Ureter (tissue), 1 donor: ENCODE measurements around the gene TTC27. TPM values are rescaled to one million over a fixed set of nuclear protein-coding genes. Genes with fewer than 3 reads are reported as not detected.

Experiments
- DNase-seq: peaks from one replicate; pipeline ENCODE4 v3.0.0-alpha.2; 2020; ENCODE audit warnings: low spot score
- total RNA-seq: library from RNA; stranded (reverse); gene quantifications from one replicate; pipeline ENCODE4 v1.2.4, GENCODE V29; 2023
- donor health status: DM: yes; HTN: yes; CAD: no.

The TTC27 gene
- total RNA-seq, 1 donor from 2014 or later: 29.4 TPM

GRCh38 chr2:32755666-32756065, 127.8 kb downstream of the TTC27 start:
- no peak for DNase-seq

GRCh38 chr2:32756074-32756727, 128.4 kb downstream of the TTC27 start:
- no peak for DNase-seq

GRCh38 chr2:32758232-32758631, 130.4 kb downstream of the TTC27 start:
- DNase-seq: no peak

- no peak for DNase-seq
Measured at GRCh38 chr2:32760628-32761027, 132.8 kb downstream of the TTC27 start.

- DNase-seq: no peak
Measured at GRCh38 chr2:32768387-32769174, 140.7 kb downstream of the TTC27 start.

- DNase-seq: no peak
Measured at GRCh38 chr2:32770360-32770759, 142.5 kb downstream of the TTC27 start.

- no peak for DNase-seq
Measured at GRCh38 chr2:32772638-32773447, 145.0 kb downstream of the TTC27 start.

GRCh38 chr2:32773448-32773808, 145.6 kb downstream of the TTC27 start:
- no peak for DNase-seq

- no peak for DNase-seq
Measured at GRCh38 chr2:32775954-32776353, 148.1 kb downstream of the TTC27 start.

- DNase-seq: no peak
Measured at GRCh38 chr2:32777714-32778113, 149.9 kb downstream of the TTC27 start.

GRCh38 chr2:32780961-32781360, 153.1 kb downstream of the TTC27 start:
- no peak for DNase-seq

- no peak for DNase-seq
Measured at GRCh38 chr2:32783469-32783868, 155.6 kb downstream of the TTC27 start.

- DNase-seq: no peak
Measured at GRCh38 chr2:32783933-32784332, 156.1 kb downstream of the TTC27 start.

GRCh38 chr2:32787207-32787606, 159.4 kb downstream of the TTC27 start:
- DNase-seq: no peak

- no peak for DNase-seq
Measured at GRCh38 chr2:32788114-32788513, 160.3 kb downstream of the TTC27 start.

GRCh38 chr2:32792416-32792815, 164.6 kb downstream of the TTC27 start:
- DNase-seq: no peak

GRCh38 chr2:32798829-32799228, 171.0 kb downstream of the TTC27 start:
- no peak for DNase-seq

GRCh38 chr2:32801741-32802140, 173.9 kb downstream of the TTC27 start:
- no peak for DNase-seq

GRCh38 chr2:32802877-32803276, 175.0 kb downstream of the TTC27 start:
- DNase-seq: no peak

GRCh38 chr2:32804205-32804604, 176.4 kb downstream of the TTC27 start:
- no peak for DNase-seq

GRCh38 chr2:32805104-32806095, 177.6 kb downstream of the TTC27 start:
- no peak for DNase-seq
